DOHH2 (cell line): ENCODE measurements around the gene RBM26.

ENCODE experiments used
- H3F3A ChIP-seq: fragments of 200-600 bp; sonication (generic), shearing (Covaris generic); 2 replicates; pipeline ENCODE4 v1.6.0; 2016; ENCODE audit warnings: antibody characterized with exemption, mild to moderate bottlenecking; ENCODE audit not compliant: control insufficient read depth, insufficient read depth
- H3K27ac ChIP-seq: fragments of 200-600 bp; sonication (generic); 2 replicates; pipeline ENCODE4 v1.5.1; 2014; ENCODE audit warnings: low read depth, mild to moderate bottlenecking, low read length, moderate library complexity
- H3K27me3 ChIP-seq: fragments of 200-600 bp; sonication (generic); 2 replicates; pipeline ENCODE4 v1.6.1; 2014; ENCODE audit warnings: mild to moderate bottlenecking, low read length, mixed read lengths; ENCODE audit not compliant: control insufficient read depth
- H3K36me3 ChIP-seq: fragments of 200-600 bp; sonication (generic); 2 replicates; pipeline ENCODE4 v1.6.1; 2014; ENCODE audit warnings: mild to moderate bottlenecking, low read length, moderate library complexity, mixed read lengths; ENCODE audit not compliant: control insufficient read depth
- H3K4me1 ChIP-seq: fragments of 200-600 bp; sonication (generic); 2 replicates; pipeline ENCODE4 v1.6.1; 2014; ENCODE audit warnings: mild to moderate bottlenecking, low read length, mixed read lengths; ENCODE audit not compliant: control insufficient read depth
- H3K4me2 ChIP-seq: fragments of 200-600 bp; sonication (generic); 2 replicates; pipeline ENCODE4 v1.6.0; 2014; ENCODE audit warnings: mild to moderate bottlenecking, low read length, moderate library complexity
- H3K4me3 ChIP-seq: fragments of 200-600 bp; sonication (generic); 2 replicates; pipeline ENCODE4 v1.5.1; 2014; ENCODE audit warnings: mild to moderate bottlenecking, low read length, mixed read lengths
- H3K79me2 ChIP-seq: fragments of 200-600 bp; sonication (generic); 2 replicates; pipeline ENCODE4 v1.6.1; 2014; ENCODE audit warnings: mild to moderate bottlenecking, low read length, mixed read lengths; ENCODE audit not compliant: control insufficient read depth
- H3K9me2 ChIP-seq: fragments of 200-600 bp; sonication (generic); replicated peaks from 2 replicates; pipeline ENCODE4 v1.6.1; 2014; ENCODE audit warnings: mild to moderate bottlenecking, low read length, mixed read lengths; ENCODE audit not compliant: control insufficient read depth
- H3K9me3 ChIP-seq: fragments of 200-600 bp; sonication (generic); 2 replicates; pipeline ENCODE4 v1.6.1; 2014; ENCODE audit warnings: antibody characterized with exemption, low read length, mixed read lengths; ENCODE audit not compliant: control insufficient read depth, insufficient read depth
- H4K20me1 ChIP-seq: fragments of 200-600 bp; sonication (generic); 2 replicates; pipeline ENCODE4 v1.6.0; 2014; ENCODE audit warnings: low read depth, mild to moderate bottlenecking, antibody characterized with exemption, low read length, moderate library complexity; ENCODE audit not compliant: control insufficient read depth, insufficient read depth
- EZH2phosphoT487 ChIP-seq: fragments of 200-600 bp; sonication (generic); IDR thresholded peaks from 2 replicates; pipeline ENCODE4 v1.6.1; 2017; ENCODE audit warnings: borderline replicate concordance, mild to moderate bottlenecking, antibody characterized with exemption, low read length, moderate library complexity, mixed read lengths
- TF ChIP-seq, protein P1 (sequence below): fragments of 200-600 bp; sonication (generic); IDR thresholded peaks from one replicate; pipeline ENCODE4 v1.5.1; 2014; ENCODE audit warnings: antibody characterized with exemption, mild to moderate bottlenecking, low read depth, low read length; ENCODE audit not compliant: poor library complexity, severe bottlenecking

RBM26 gene, protein sequence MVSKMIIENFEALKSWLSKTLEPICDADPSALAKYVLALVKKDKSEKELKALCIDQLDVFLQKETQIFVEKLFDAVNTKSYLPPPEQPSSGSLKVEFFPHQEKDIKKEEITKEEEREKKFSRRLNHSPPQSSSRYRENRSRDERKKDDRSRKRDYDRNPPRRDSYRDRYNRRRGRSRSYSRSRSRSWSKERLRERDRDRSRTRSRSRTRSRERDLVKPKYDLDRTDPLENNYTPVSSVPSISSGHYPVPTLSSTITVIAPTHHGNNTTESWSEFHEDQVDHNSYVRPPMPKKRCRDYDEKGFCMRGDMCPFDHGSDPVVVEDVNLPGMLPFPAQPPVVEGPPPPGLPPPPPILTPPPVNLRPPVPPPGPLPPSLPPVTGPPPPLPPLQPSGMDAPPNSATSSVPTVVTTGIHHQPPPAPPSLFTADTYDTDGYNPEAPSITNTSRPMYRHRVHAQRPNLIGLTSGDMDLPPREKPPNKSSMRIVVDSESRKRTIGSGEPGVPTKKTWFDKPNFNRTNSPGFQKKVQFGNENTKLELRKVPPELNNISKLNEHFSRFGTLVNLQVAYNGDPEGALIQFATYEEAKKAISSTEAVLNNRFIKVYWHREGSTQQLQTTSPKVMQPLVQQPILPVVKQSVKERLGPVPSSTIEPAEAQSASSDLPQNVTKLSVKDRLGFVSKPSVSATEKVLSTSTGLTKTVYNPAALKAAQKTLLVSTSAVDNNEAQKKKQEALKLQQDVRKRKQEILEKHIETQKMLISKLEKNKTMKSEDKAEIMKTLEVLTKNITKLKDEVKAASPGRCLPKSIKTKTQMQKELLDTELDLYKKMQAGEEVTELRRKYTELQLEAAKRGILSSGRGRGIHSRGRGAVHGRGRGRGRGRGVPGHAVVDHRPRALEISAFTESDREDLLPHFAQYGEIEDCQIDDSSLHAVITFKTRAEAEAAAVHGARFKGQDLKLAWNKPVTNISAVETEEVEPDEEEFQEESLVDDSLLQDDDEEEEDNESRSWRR

DNA sequence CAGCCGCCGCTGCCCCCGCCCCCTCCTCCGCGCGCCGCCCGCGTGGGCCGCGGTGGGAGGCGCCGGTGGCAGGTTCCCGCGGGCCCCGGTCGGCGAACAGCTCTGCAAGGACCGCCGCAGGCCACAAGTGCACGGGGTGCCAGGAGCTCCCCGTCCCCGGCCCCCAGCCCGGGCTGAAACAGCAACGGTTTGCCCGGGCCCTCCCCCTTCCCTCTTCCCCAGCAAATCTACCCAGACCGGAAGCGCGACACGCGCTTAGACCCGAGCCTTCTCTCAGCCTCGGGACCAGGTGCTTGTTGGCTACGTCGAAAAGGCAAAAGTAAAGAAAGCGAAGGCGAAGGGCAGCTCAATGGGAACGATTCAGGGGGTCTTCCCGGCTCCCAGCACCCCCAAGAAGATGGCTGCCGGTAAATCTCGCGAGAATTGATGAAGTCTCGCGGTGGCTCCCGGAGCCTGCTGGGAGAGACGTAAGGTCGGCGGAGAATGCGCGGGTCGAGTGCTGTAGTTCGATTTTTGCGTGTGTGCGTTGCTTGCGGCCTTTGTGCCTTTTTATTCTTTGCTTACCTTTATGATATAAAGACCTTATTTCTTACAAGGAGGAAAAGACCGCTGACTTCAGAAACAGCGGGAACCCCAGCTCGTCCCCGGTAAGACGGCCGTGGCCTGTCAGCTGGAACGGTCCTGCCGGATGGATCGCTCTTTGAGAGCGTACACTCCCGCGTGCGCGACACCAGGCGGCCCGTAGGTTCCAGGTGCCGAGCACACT is at the start of gene RBM26:
Gene RBM26, minus strand, starts transcription at position 425 of the 766 bp plus-strand sequence. CDS start 481 bp downstream, outside the sequence.
- peaks cover 13% of the 10 kb centered on the region; the same call in 1 of the 2 replicates for H4K20me1 ChIP-seq
- peaks cover 47% of the 10 kb centered on the region for H3K4me1 ChIP-seq
- no peaks in the 10 kb centered on the region for H3K9me2 ChIP-seq
- no peaks in the 10 kb centered on the region for H3K9me3 ChIP-seq
- peaks cover 77% of the 10 kb centered on the region for H3K79me2 ChIP-seq
- H3K4me2 ChIP-seq: peak within 1 kb of the TSS; percentile 90
- H3F3A ChIP-seq: 0 out of 2 replicates have a peak, but pooled peaks cover 3% of the 10 kb centered on the region
- no peaks in the 10 kb centered on the region for H3K27me3 ChIP-seq
- peak within 1 kb of the TSS; percentile 84 for H3K27ac ChIP-seq
- TF ChIP-seq, protein P1, sequence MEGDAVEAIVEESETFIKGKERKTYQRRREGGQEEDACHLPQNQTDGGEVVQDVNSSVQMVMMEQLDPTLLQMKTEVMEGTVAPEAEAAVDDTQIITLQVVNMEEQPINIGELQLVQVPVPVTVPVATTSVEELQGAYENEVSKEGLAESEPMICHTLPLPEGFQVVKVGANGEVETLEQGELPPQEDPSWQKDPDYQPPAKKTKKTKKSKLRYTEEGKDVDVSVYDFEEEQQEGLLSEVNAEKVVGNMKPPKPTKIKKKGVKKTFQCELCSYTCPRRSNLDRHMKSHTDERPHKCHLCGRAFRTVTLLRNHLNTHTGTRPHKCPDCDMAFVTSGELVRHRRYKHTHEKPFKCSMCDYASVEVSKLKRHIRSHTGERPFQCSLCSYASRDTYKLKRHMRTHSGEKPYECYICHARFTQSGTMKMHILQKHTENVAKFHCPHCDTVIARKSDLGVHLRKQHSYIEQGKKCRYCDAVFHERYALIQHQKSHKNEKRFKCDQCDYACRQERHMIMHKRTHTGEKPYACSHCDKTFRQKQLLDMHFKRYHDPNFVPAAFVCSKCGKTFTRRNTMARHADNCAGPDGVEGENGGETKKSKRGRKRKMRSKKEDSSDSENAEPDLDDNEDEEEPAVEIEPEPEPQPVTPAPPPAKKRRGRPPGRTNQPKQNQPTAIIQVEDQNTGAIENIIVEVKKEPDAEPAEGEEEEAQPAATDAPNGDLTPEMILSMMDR: peak; percentile 15
- TF ChIP-seq EZH2phosphoT487: no peak
- H3K4me3 ChIP-seq: peak within 1 kb of the TSS; percentile 96
- peaks cover 69% of the 10 kb centered on the region for H3K36me3 ChIP-seq

DNA sequence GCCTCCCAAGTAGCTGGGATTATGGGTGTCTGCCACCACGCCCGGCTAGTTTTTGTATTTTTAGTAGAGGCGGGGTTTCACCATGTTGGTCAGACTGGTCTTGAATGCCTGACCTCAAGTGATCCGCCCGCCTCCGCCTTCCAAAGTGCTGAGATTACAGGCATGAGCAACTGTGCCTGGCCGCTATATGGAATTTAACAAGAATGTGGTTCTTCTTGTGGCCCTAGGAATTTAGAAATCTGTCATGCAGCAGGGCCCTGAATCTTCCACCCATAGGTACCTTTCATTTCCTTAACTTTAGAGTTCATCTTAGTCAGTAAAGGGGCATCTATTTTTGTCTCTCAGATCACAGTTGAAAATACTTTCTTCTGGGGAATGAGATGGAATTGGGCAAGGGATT is 49.3 kb upstream of the RBM26 start:
- no peak overlapping the region for H3K4me2 ChIP-seq
- no peaks in the 10 kb centered on the region for H3K4me1 ChIP-seq

More for the DNA sequence above, 49.3 kb upstream of the RBM26 start:
- Histone ChIP-seq H3K27ac (no peak overlapping the region), H3K9me2 (no peaks in the 10 kb centered on the region), H3F3A (no peaks in the 10 kb centered on the region), H3K4me3 (no peak overlapping the region), H4K20me1 (no peaks in the 10 kb centered on the region), H3K9me3 (no peaks in the 10 kb centered on the region), H3K79me2 (no peaks in the 10 kb centered on the region), H3K36me3 (no peaks in the 10 kb centered on the region), H3K27me3 (peaks cover 22% of the 10 kb centered on the region)
- TF ChIP-seq EZH2phosphoT487: no peak
- TF ChIP-seq, protein P1: no peak
